HG02588 (cell line): ENCODE data around the gene ECT2.
"Not testable (repeated sequence)": the region's sequence is repeated elsewhere in the genome, so short reads cannot be mapped to it uniquely, and the experiment has no call there.

Experiments
- ATAC-seq: cut with Tn5 transposase; IDR thresholded peaks from one replicate; pipeline ENCODE4 v1.9.1; 2021; ENCODE audit warnings: mild to moderate bottlenecking, moderate library complexity; ENCODE audit not compliant: unreplicated experiment

Gene ECT2

GRCh38 chr3:172808969-172809546 lies 58.5 kb downstream of the ECT2 start:
- no peak for ATAC-seq

GRCh38 chr3:172811099-172811498 lies 60.6 kb downstream of the ECT2 start:
- no peak for ATAC-seq

DNA sequence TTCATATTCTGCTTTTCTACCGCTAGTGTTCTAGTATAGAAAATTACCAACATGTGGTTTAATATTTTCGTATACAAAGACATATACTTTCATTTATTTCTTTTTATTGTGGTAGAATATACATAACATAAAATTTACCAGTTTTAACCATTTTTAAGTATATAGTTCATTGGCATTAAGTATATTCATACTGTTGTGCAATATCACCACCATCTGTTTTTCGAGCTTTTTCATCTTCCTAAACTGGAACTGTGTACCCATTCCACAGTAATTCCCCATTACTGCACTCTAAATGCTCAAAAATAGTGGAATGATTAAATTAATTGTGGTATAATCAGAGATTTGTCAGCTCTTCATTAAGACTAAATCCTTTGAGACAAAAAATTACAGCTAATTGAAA lies 62.9 kb downstream of the ECT2 start:
- no peak for ATAC-seq

- ATAC-seq = no peak
Observed at GRCh38 chr3:172814738-172815137, 64.2 kb downstream of the ECT2 start.

GRCh38 chr3:172815857-172816256 lies 65.3 kb downstream of the ECT2 start:
- no peak for ATAC-seq

GRCh38 chr3:172816281-172816680 lies 65.8 kb downstream of the ECT2 start:
- no peak for ATAC-seq

DNA sequence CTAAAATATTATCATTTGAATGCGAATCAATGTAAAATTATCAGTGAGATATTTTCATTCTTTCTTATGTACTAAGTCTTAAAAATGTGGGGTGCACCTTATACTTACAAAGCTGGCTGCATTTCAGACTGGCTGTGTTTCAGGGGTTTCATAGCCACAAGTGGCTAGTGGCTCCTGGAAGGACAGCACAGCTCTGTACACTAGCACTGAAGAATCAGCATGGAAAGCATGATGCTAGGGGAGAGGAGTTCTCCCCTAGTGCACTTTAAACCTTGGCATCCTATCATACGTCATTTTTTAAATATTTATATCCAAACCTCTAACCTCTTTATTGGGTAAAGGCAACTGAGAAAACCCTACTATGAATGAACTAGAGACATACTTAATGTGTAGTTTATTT lies 66.4 kb downstream of the ECT2 start:
- no peak for ATAC-seq

GRCh38 chr3:172820492-172820891 lies 70.0 kb downstream of the ECT2 start:
- ATAC-seq = no peak

GRCh38 chr3:172824229-172824628 lies 73.7 kb downstream of the ECT2 start:
- ATAC-seq = no peak

GRCh38 chr3:172827231-172827630 lies 76.7 kb downstream of the ECT2 start:
- ATAC-seq = not testable (repeated sequence)

DNA sequence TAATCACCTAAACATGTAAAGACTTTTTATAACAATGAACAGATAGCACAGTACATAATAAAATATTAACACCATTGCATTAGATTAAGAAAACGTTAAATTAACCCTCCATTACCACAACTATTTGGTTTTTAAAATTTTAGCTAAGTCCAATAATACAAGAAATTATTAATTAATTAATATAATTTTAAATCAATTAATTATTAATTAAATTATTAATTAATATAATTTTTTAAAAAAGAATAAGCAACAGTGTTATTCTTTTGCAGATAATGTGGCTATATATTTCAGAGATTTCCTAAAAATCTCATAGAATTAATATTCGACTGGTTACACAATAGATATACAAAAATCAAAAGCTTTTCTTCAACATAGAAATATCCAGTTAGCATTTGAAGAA lies 82.5 kb downstream of the ECT2 start:
- no peak for ATAC-seq

DNA sequence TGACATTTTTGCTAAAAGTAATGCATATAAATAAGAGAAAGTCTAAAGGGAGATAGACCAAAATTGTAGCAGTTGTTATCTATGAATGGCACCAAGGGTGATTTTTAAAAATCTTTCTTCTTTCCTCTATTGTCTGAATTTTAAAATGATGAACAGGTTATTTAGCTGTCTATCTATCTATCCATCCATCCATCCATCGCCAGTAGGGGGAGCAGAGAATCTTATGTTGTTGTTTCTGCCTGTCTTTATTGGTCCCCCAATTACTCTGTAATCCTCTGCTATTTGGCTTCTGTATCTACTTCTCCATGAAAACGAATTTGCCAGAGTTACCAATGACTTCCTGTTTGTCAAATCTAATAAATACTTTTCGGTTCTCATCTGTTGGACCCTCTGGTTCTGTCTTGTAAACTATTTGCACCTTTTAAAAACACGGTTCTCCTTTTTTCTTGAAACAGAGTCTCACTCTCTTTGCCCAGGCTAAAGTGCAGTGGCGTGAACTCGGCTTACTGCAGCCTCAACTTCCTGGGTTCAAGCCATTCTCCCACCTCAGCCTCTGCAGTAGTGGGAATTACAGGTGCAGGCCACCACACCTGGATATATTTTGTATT lies 86.0 kb downstream of the ECT2 start:
- no peak for ATAC-seq

DNA sequence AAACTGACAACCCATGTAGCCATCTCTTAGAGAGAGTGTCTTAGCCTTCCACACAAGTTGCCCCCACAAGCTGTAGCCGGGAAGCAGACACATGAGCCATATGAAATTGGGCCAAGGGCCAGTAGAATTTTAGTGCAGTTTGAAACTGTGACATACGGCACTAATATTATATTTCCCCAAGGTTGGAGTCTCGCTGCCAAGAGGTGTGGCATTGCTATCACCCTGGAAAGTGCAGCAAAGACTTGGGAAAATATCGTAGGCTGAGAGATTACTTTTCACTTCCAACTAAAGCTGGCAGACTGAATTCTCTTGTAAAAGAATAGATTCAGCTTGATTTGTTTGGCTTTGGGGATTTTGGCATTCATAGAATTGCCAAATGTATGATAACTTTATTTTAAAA lies 89.2 kb downstream of the ECT2 start:
- ATAC-seq = no peak

- no peak for ATAC-seq
Observed at GRCh38 chr3:172840463-172840862, 89.9 kb downstream of the ECT2 start.

- ATAC-seq = no peak
Observed at GRCh38 chr3:172840913-172841312, 90.4 kb downstream of the ECT2 start.

DNA sequence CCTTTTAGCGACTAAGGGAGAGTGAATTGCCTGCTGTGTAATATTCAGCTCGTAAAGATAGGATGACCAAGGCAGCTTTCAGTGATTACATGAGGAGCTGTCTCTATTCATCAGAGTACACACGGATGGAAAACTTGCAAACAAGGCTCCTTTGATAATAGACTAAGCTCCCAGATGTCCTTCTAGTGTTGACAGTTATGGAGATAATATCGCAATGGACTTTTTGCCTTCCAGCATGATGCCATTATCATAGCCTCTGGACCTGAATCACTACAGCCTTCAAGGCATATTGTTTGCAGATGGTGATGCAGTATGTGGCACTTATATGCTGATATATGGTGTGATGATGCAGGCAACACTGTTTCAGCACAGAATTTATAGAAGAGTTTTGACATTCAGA lies 93.9 kb downstream of the ECT2 start:
- no peak for ATAC-seq

DNA sequence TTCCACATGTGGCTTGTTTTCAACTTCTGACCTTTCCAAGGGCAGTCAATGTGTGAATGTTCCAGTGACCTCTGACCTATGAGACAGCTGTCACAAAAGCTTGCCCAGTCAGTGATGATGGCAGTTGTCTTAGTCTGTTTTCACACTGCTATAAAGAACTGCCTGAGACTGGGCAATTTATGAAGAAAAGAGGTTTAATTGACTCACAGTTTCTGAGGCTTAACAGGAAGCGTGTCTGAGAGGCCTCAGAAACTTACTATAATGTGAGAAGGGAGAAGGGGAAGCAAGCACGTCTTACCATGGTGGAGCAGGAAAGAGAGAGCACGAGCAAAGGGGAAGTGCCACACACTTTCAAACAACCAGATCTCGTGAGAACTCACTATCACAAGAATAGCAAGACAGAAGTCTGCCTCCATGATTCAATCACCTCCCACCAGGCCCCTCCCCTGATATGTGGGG lies 95.6 kb downstream of the ECT2 start:
- no peak for ATAC-seq

DNA sequence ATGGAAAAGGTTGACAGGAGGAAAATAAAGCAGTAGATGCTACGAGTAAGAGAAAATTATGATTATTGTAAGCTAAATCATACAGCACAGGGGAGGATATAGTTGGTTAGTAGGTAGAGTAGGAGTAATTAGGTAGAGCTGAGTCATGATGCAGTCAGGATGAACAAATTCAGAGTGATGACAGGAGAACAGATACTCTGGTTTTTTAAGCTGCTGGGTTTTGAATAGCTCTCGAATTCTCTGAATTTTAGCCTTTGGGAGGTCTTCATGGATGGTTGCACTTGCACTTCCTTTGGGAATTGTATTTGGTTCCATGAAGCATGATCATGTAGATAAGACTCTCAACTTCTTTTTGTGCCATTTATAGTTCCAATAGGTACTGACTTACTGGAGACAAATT lies 96.2 kb downstream of the ECT2 start:
- no peak for ATAC-seq

DNA sequence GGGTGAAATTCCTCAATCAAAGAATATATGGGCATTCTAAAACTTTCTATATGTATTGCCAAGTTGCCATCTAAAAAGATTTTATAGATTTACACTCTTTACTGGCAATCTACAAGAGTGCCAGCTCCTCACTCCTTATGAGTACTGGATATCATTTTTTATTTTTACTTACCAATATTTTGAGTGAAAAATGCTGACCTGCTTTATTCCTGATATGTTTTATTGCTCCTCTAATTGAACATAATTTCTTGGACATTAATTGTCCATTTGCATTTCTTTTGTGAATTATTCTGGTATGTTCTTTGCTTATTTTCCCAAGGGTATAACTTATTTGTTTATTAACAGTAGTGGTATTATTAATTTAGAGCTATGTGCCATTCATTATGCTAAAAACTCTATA lies 96.8 kb downstream of the ECT2 start:
- no peak for ATAC-seq

DNA sequence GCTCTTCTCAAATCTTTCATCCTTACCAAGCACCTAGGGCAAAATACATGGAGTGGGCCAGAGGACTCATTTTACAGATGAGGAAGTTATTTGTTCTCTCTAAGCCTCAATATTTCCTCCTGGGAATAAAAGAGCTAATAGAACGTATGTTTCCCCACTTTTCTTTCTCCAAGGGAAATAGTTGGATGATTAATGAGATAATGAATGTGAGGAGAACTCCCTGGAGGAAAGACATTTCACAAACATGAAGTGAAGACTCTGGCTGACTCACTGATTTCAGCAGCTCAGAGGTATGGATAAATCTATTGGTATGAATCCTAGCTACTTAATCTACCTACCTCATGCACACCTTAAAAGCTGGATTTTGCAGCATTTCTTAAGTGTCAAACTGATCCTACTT lies 98.4 kb downstream of the ECT2 start:
- ATAC-seq = no peak

GRCh38 chr3:172853005-172853404 lies 102.5 kb downstream of the ECT2 start:
- ATAC-seq = no peak

DNA sequence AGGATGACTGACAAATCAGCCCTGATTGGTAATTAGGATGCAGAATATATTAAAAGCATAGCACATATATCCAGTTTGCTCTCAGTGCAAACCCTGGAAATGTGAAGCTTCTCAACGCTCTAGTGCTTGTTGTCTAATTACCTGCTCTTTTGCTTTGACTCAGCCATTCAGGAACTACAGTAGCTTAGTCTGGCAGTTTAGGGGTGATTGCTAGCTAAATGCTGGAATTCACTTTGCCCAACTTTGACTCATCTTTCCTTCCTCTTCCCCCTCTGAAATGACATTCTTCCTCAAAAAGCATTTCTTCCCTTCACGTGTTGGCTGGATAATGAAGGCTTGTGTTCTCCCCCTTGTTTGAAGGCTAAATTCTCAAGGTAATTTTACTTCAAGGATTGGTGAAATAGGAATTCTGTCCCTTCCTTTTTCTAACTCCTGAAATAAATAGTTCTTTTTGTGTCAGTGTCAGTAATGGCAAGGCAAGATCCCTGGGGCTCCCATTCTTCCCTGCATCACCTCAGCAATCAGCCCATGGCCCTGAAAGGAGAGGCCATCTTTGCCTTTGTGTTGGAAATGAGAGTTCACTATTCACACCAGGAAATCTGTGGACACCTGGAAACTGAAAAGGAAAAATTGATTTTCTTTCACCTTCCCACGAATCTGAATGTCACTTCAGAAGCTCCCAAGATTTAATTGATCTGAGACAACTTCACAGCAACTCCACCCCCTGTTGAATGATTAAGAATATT lies 103.6 kb downstream of the ECT2 start:
- no peak for ATAC-seq
